ENCODE data around the gene NXF3.

DNA sequence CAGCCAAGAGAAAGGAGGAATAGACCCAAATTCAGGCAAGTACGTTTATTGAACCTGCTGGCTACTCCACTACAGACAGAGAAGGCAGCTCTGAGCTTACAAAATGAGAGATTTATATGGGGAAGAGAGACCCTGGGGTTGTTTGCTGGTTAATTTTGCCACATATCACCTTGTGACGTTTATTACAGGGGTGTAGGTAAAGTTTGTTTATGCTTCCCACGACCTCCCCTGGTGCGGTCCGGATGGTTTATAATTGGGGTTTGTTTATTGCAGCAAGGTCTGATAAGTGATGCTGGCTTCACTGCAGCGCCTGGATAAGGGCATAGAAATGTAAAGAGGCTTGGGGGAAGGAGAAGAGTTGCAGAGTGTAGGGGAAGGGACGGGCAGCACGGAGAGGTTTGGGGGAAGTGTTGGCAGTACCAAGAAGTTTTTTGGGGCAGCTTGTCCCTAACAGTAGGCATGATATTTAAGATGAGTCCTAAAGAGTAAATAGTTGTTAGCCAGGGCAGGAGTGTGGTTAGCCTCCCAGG lies 41.6 kb downstream of the NXF3 start:
- TF ChIP-seq, protein P1, sequence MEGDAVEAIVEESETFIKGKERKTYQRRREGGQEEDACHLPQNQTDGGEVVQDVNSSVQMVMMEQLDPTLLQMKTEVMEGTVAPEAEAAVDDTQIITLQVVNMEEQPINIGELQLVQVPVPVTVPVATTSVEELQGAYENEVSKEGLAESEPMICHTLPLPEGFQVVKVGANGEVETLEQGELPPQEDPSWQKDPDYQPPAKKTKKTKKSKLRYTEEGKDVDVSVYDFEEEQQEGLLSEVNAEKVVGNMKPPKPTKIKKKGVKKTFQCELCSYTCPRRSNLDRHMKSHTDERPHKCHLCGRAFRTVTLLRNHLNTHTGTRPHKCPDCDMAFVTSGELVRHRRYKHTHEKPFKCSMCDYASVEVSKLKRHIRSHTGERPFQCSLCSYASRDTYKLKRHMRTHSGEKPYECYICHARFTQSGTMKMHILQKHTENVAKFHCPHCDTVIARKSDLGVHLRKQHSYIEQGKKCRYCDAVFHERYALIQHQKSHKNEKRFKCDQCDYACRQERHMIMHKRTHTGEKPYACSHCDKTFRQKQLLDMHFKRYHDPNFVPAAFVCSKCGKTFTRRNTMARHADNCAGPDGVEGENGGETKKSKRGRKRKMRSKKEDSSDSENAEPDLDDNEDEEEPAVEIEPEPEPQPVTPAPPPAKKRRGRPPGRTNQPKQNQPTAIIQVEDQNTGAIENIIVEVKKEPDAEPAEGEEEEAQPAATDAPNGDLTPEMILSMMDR (IDR thresholded peaks at IDR 0.05), result no peak
- TF ChIP-seq ZFX (IDR thresholded peaks at IDR 0.05; ENCODE audit: borderline replicate concordance), result no peak
